GM23338 (cell line): ENCODE measurements around the gene EMP2. TPM values are rescaled to one million over a fixed set of nuclear protein-coding genes. Genes with fewer than 3 reads are reported as not detected.

Source experiments
- ATAC-seq: fragments of 200-7000 bp; cut with Tn5 transposase; 3 replicates; pipeline ENCODE4 v1.9.1; 2020
- DNase-seq: peaks from one replicate; pipeline ENCODE4 v3.0.0-alpha.2; 2015; ENCODE audit warnings: low spot score
- H2AFZ ChIP-seq: fragments of 200-600 bp; sonication (generic); 2 replicates; pipeline ENCODE4 v1.8.0; 2016; ENCODE audit warnings: antibody characterized with exemption, mild to moderate bottlenecking, moderate library complexity
- H3F3A ChIP-seq: fragments of 200-600 bp; sonication (generic); replicated peaks from 2 replicates; pipeline ENCODE4 v1.8.0; 2017; ENCODE audit warnings: antibody characterized with exemption, mixed run types, low read depth
- H3K27ac ChIP-seq: fragments of 200-600 bp; sonication (generic); 2 replicates; pipeline ENCODE4 v1.6.1; 2016; ENCODE audit warnings: low read depth
- H3K27me3 ChIP-seq: fragments of 200-600 bp; sonication (generic); 2 replicates; pipeline ENCODE4 v1.8.0; 2016; ENCODE audit warnings: mild to moderate bottlenecking, mixed run types, moderate library complexity; ENCODE audit not compliant: insufficient read depth
- H3K36me3 ChIP-seq: fragments of 200-600 bp; sonication (generic); 2 replicates; pipeline ENCODE4 v1.8.0; 2016; ENCODE audit warnings: mild to moderate bottlenecking; ENCODE audit not compliant: insufficient read depth
- H3K4me1 ChIP-seq: fragments of 200-600 bp; sonication (generic); 2 replicates; pipeline ENCODE4 v1.8.0; 2016; ENCODE audit warnings: mild to moderate bottlenecking, moderate library complexity; ENCODE audit not compliant: insufficient read depth
- H3K4me2 ChIP-seq: fragments of 200-600 bp; sonication (generic); 2 replicates; pipeline ENCODE4 v1.7.1; 2017; ENCODE audit warnings: mixed run types
- H3K4me3 ChIP-seq: fragments of 200-600 bp; sonication (generic); 2 replicates; pipeline ENCODE4 v1.6.1; 2016; ENCODE audit warnings: mixed run types
- H3K79me2 ChIP-seq: fragments of 200-600 bp; sonication (generic); replicated peaks from 2 replicates; pipeline ENCODE4 v1.8.0; 2017; ENCODE audit warnings: mild to moderate bottlenecking; ENCODE audit not compliant: insufficient read depth
- H3K9me2 ChIP-seq: fragments of 200-600 bp; sonication (generic); 2 replicates; pipeline ENCODE4 v1.8.0; 2017; ENCODE audit not compliant: insufficient read depth
- H4K20me1 ChIP-seq: fragments of 200-600 bp; sonication (generic); replicated peaks from 2 replicates; pipeline ENCODE4 v1.8.0; 2017; ENCODE audit warnings: mild to moderate bottlenecking; ENCODE audit not compliant: insufficient read depth
- H3K27ac Mint-ChIP-seq: 2 replicates; pipeline ENCODE4 v1.8.0; 2020; ENCODE audit warnings: inconsistent platforms, mild to moderate bottlenecking, moderate library complexity, mixed read lengths
- H3K27me3 Mint-ChIP-seq: 3 replicates; pipeline ENCODE4 v1.8.0; 2022; ENCODE audit warnings: low read depth, mild to moderate bottlenecking, moderate library complexity, mixed read lengths, inconsistent platforms; ENCODE audit not compliant: insufficient read depth, poor library complexity
- H3K36me3 Mint-ChIP-seq: 3 replicates; pipeline ENCODE4 v1.8.0; 2021; ENCODE audit warnings: low read depth, mild to moderate bottlenecking, inconsistent platforms, moderate library complexity, mixed read lengths
- H3K4me1 Mint-ChIP-seq: 3 replicates; pipeline ENCODE4 v1.8.0; 2020; ENCODE audit warnings: mild to moderate bottlenecking, inconsistent platforms, mixed read lengths
- H3K4me3 Mint-ChIP-seq: 3 replicates; pipeline ENCODE4 v1.8.0; 2021; ENCODE audit warnings: moderate library complexity, mild to moderate bottlenecking, inconsistent platforms, mixed read lengths
- H3K9me3 Mint-ChIP-seq: 3 replicates; pipeline ENCODE4 v1.8.0; 2020; ENCODE audit warnings: moderate library complexity, mild to moderate bottlenecking, inconsistent platforms, mixed read lengths
- CREB1 ChIP-seq: fragments of 250-450 bp; sonication (Bioruptor Pico); IDR thresholded peaks from 2 replicates; pipeline ENCODE4 v1.5.0; 2020; ENCODE audit warnings: low read depth, mild to moderate bottlenecking, moderate library complexity
- CTCF ChIP-seq, 2 experiments: fragments of 200-600 bp in 1 of 2; sonication (generic) in 1 of 2; conservative IDR thresholded peaks; 2 replicates each; pipeline versions ENCODE4 v1.5.1 to v1.6.1; 2016 to 2017; ENCODE audit warnings: antibody characterized with exemption in 2 of 2, low read depth in 2 of 2, mild to moderate bottlenecking in 2 of 2, moderate library complexity in 1 of 2
- ETS1 ChIP-seq: IDR thresholded peaks from 2 replicates; pipeline ENCODE4 v1.6.1; 2016; ENCODE audit warnings: antibody characterized with exemption
- EZH2 ChIP-seq: fragments of 200-600 bp; sonication (generic); IDR thresholded peaks from one replicate; pipeline ENCODE4 v1.8.0; 2017; ENCODE audit warnings: antibody characterized with exemption, mild to moderate bottlenecking, low read depth; ENCODE audit not compliant: unreplicated experiment
- EZH2phosphoT487 ChIP-seq: fragments of 200-600 bp; sonication (generic); IDR thresholded peaks from one replicate; pipeline ENCODE4 v1.8.1; 2018; ENCODE audit warnings: antibody characterized with exemption; ENCODE audit not compliant: unreplicated experiment
- JUNB ChIP-seq: IDR thresholded peaks from one replicate; pipeline ENCODE4 v1.6.1; 2016; ENCODE audit warnings: antibody characterized with exemption; ENCODE audit not compliant: unreplicated experiment
- POLR2AphosphoS5 ChIP-seq: IDR thresholded peaks from 2 replicates; pipeline ENCODE4 v1.6.1; 2016; ENCODE audit warnings: antibody characterized with exemption, low read depth
- REST ChIP-seq: IDR thresholded peaks from one replicate; pipeline ENCODE4 v1.6.1; 2018; ENCODE audit warnings: antibody characterized with exemption; ENCODE audit not compliant: unreplicated experiment
- ZNF114 ChIP-seq: fragments of 250-450 bp; sonication (Bioruptor Pico); IDR thresholded peaks from 2 replicates; pipeline ENCODE4 v1.5.0; 2020; ENCODE audit warnings: mild to moderate bottlenecking, moderate library complexity
- ZNF331 ChIP-seq: fragments of 250-450 bp; sonication (Bioruptor Pico); IDR thresholded peaks from 2 replicates; pipeline ENCODE4 v1.5.0; 2020; ENCODE audit warnings: low read depth, mild to moderate bottlenecking, moderate library complexity
- ZNF462 ChIP-seq: fragments of 250-450 bp; sonication (Bioruptor Pico); IDR thresholded peaks from 2 replicates; pipeline ENCODE4 v1.5.0; 2020; ENCODE audit warnings: mild to moderate bottlenecking, moderate library complexity
- polyA plus RNA-seq: library from polyadenylated mRNA; unstranded; fragments of >200 nt; fragmentation: Nextera tagmentation; extraction: Ambion mirVana; gene quantifications from 2 replicates; pipeline ENCODE4 v1.2.1, GENCODE V29; 2016
- total RNA-seq: library from RNA; depleted of rRNA; stranded (reverse); fragments of >200 nt; shearing (Covaris generic); gene quantifications from 2 replicates; pipeline ENCODE4 v1.2.3, GENCODE V29; 2014

EMP2 gene
- total and polyA plus RNA-seq, 2 experiments from 2014 or later = 7.3 to 40.1 TPM

GRCh38 chr16:10612649-10613179 is 32.3 kb upstream of the EMP2 start:
- Histone ChIP-seq H4K20me1 (no peaks in the 10 kb centered on the region), H3K4me2 (no peak overlapping the region), H3K36me3 (no peaks in the 10 kb centered on the region), H3K79me2 (no peaks in the 10 kb centered on the region), H3K9me2 (no peaks in the 10 kb centered on the region), H3K4me3 (no peak overlapping the region), H3K27ac (no peak overlapping the region), H3K27me3 (no peaks in the 10 kb centered on the region), H2AFZ (no peak overlapping the region), H3K4me1 (peaks cover 14% of the 10 kb centered on the region), H3F3A (no peaks in the 10 kb centered on the region)
- H3K9me3 Mint-ChIP-seq = no peaks in the 10 kb centered on the region; the same call in 2 of the 3 replicates
- H3K4me1 Mint-ChIP-seq = peaks cover 11% of the 10 kb centered on the region
- no peaks in the 10 kb centered on the region for H3K36me3 Mint-ChIP-seq
- H3K27me3 Mint-ChIP-seq = no peaks in the 10 kb centered on the region
- ATAC-seq (no peak), DNase-seq (no peak)
- TF ChIP-seq CTCF (conservative IDR thresholded peaks at IDR 0.05; ENCODE audit: low read depth in 2 of 2) = no peak
- TF ChIP-seq ZNF462 (CRISPR knock-in tag) = no peak
- no peak for TF ChIP-seq POLR2AphosphoS5
- no peak for TF ChIP-seq JUNB
- no peak for TF ChIP-seq REST
- no peak for TF ChIP-seq ZNF114
- no peak for TF ChIP-seq EZH2phosphoT487
- no peak for TF ChIP-seq CREB1 (CRISPR knock-in tag)
- no peak for TF ChIP-seq EZH2
- TF ChIP-seq ETS1 = no peak
- TF ChIP-seq ZNF331 (CRISPR knock-in tag) = no peak
- H3K4me3 Mint-ChIP-seq = no peak overlapping the region
- H3K27ac Mint-ChIP-seq = no peak overlapping the region
